ENCODE data around the gene RFC2.

DNA sequence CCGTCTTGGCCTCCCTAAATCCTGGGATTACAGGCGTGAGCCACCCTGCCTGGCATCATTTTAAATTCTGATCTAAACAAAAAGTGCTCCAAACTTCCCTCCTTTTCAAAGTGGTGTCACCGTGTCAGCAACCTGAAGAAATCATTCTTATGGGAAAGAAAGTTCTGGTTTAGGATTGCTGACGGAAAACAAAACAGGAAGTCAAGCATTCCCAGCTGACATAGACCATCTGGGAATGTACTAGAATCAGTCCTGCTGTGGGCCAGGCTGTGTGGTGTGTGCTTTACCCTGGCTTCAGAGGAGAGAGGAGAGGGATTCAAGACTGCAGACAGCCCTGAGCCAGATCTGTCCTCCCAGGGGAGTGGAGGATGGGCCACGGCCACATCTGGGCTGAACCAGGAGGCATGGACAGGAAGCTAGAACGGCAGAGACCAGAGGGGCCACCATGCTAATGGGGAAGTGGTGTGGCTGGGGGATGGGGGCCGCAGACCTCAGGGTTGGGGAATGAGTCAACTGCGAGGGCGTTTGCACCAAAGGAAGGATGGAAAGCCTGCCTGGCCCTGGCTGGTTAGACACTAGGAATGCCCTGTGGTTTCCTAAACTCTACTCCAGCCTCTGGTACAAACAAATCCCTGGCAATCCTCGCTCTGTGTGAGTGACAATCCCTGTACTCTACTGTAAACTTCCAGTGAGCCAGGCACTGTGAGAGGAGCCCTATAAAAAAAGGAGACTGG is 18.3 kb upstream of the RFC2 start:
- TF ChIP-seq EZH2 (IDR thresholded peaks at IDR 0.05; ENCODE audit: insufficient read depth, poor library complexity, severe bottlenecking) (no peak), EZH2phosphoT487 (IDR thresholded peaks at IDR 0.05; ENCODE audit: insufficient read depth, low read depth) (no peak)

Data from GM23248 (cell line).